GM23338 (cell line): Measurements from ENCODE around the gene CYP2E1. TPM values are rescaled to one million over a fixed set of nuclear protein-coding genes. Genes with fewer than 3 reads are reported as not detected.
A peak's percentile ranks its signal among the peaks of the same experiment; 100 is the strongest.

ENCODE experiments used
- ATAC-seq: fragments of 200-7000 bp; cut with Tn5 transposase; 3 replicates; pipeline ENCODE4 v1.9.1; 2020
- DNase-seq: peaks from one replicate; pipeline ENCODE4 v3.0.0-alpha.2; 2015; ENCODE audit warnings: low spot score
- H2AFZ ChIP-seq: fragments of 200-600 bp; sonication (generic); 2 replicates; pipeline ENCODE4 v1.8.0; 2016; ENCODE audit warnings: antibody characterized with exemption, mild to moderate bottlenecking, moderate library complexity
- H3F3A ChIP-seq: fragments of 200-600 bp; sonication (generic); replicated peaks from 2 replicates; pipeline ENCODE4 v1.8.0; 2017; ENCODE audit warnings: antibody characterized with exemption, mixed run types, low read depth
- H3K27ac ChIP-seq: fragments of 200-600 bp; sonication (generic); 2 replicates; pipeline ENCODE4 v1.6.1; 2016; ENCODE audit warnings: low read depth
- H3K27me3 ChIP-seq: fragments of 200-600 bp; sonication (generic); 2 replicates; pipeline ENCODE4 v1.8.0; 2016; ENCODE audit warnings: mild to moderate bottlenecking, mixed run types, moderate library complexity; ENCODE audit not compliant: insufficient read depth
- H3K36me3 ChIP-seq: fragments of 200-600 bp; sonication (generic); 2 replicates; pipeline ENCODE4 v1.8.0; 2016; ENCODE audit warnings: mild to moderate bottlenecking; ENCODE audit not compliant: insufficient read depth
- H3K4me1 ChIP-seq: fragments of 200-600 bp; sonication (generic); 2 replicates; pipeline ENCODE4 v1.8.0; 2016; ENCODE audit warnings: mild to moderate bottlenecking, moderate library complexity; ENCODE audit not compliant: insufficient read depth
- H3K4me2 ChIP-seq: fragments of 200-600 bp; sonication (generic); 2 replicates; pipeline ENCODE4 v1.7.1; 2017; ENCODE audit warnings: mixed run types
- H3K4me3 ChIP-seq: fragments of 200-600 bp; sonication (generic); 2 replicates; pipeline ENCODE4 v1.6.1; 2016; ENCODE audit warnings: mixed run types
- H3K79me2 ChIP-seq: fragments of 200-600 bp; sonication (generic); replicated peaks from 2 replicates; pipeline ENCODE4 v1.8.0; 2017; ENCODE audit warnings: mild to moderate bottlenecking; ENCODE audit not compliant: insufficient read depth
- H3K9me2 ChIP-seq: fragments of 200-600 bp; sonication (generic); 2 replicates; pipeline ENCODE4 v1.8.0; 2017; ENCODE audit not compliant: insufficient read depth
- H4K20me1 ChIP-seq: fragments of 200-600 bp; sonication (generic); replicated peaks from 2 replicates; pipeline ENCODE4 v1.8.0; 2017; ENCODE audit warnings: mild to moderate bottlenecking; ENCODE audit not compliant: insufficient read depth
- H3K27ac Mint-ChIP-seq: 2 replicates; pipeline ENCODE4 v1.8.0; 2020; ENCODE audit warnings: inconsistent platforms, mild to moderate bottlenecking, moderate library complexity, mixed read lengths
- H3K27me3 Mint-ChIP-seq: 3 replicates; pipeline ENCODE4 v1.8.0; 2022; ENCODE audit warnings: low read depth, mild to moderate bottlenecking, moderate library complexity, mixed read lengths, inconsistent platforms; ENCODE audit not compliant: insufficient read depth, poor library complexity
- H3K36me3 Mint-ChIP-seq: 3 replicates; pipeline ENCODE4 v1.8.0; 2021; ENCODE audit warnings: low read depth, mild to moderate bottlenecking, inconsistent platforms, moderate library complexity, mixed read lengths
- H3K4me1 Mint-ChIP-seq: 3 replicates; pipeline ENCODE4 v1.8.0; 2020; ENCODE audit warnings: mild to moderate bottlenecking, inconsistent platforms, mixed read lengths
- H3K4me3 Mint-ChIP-seq: 3 replicates; pipeline ENCODE4 v1.8.0; 2021; ENCODE audit warnings: moderate library complexity, mild to moderate bottlenecking, inconsistent platforms, mixed read lengths
- H3K9me3 Mint-ChIP-seq: 3 replicates; pipeline ENCODE4 v1.8.0; 2020; ENCODE audit warnings: moderate library complexity, mild to moderate bottlenecking, inconsistent platforms, mixed read lengths
- CREB1 ChIP-seq: fragments of 250-450 bp; sonication (Bioruptor Pico); IDR thresholded peaks from 2 replicates; pipeline ENCODE4 v1.5.0; 2020; ENCODE audit warnings: low read depth, mild to moderate bottlenecking, moderate library complexity
- ETS1 ChIP-seq: IDR thresholded peaks from 2 replicates; pipeline ENCODE4 v1.6.1; 2016; ENCODE audit warnings: antibody characterized with exemption
- EZH2phosphoT487 ChIP-seq: fragments of 200-600 bp; sonication (generic); IDR thresholded peaks from one replicate; pipeline ENCODE4 v1.8.1; 2018; ENCODE audit warnings: antibody characterized with exemption; ENCODE audit not compliant: unreplicated experiment
- JUNB ChIP-seq: IDR thresholded peaks from one replicate; pipeline ENCODE4 v1.6.1; 2016; ENCODE audit warnings: antibody characterized with exemption; ENCODE audit not compliant: unreplicated experiment
- POLR2AphosphoS5 ChIP-seq: IDR thresholded peaks from 2 replicates; pipeline ENCODE4 v1.6.1; 2016; ENCODE audit warnings: antibody characterized with exemption, low read depth
- STAT1 ChIP-seq: IDR thresholded peaks from one replicate; pipeline ENCODE4 v1.6.1; 2016; ENCODE audit warnings: antibody characterized with exemption; ENCODE audit not compliant: unreplicated experiment
- ZNF114 ChIP-seq: fragments of 250-450 bp; sonication (Bioruptor Pico); IDR thresholded peaks from 2 replicates; pipeline ENCODE4 v1.5.0; 2020; ENCODE audit warnings: mild to moderate bottlenecking, moderate library complexity
- ZNF331 ChIP-seq: fragments of 250-450 bp; sonication (Bioruptor Pico); IDR thresholded peaks from 2 replicates; pipeline ENCODE4 v1.5.0; 2020; ENCODE audit warnings: low read depth, mild to moderate bottlenecking, moderate library complexity
- polyA plus RNA-seq: library from polyadenylated mRNA; unstranded; fragments of >200 nt; fragmentation: Nextera tagmentation; extraction: Ambion mirVana; gene quantifications from 2 replicates; pipeline ENCODE4 v1.2.1, GENCODE V29; 2016
- total RNA-seq: library from RNA; depleted of rRNA; stranded (reverse); fragments of >200 nt; shearing (Covaris generic); gene quantifications from 2 replicates; pipeline ENCODE4 v1.2.3, GENCODE V29; 2014
- TF ChIP-seq, protein P1 (sequence below): IDR thresholded peaks from one replicate; pipeline ENCODE4 v1.6.1; 2018; ENCODE audit warnings: antibody characterized with exemption; ENCODE audit not compliant: unreplicated experiment
- TF ChIP-seq, protein P2 (sequence below), 2 experiments: fragments of 200-600 bp in 1 of 2; sonication (generic) in 1 of 2; conservative IDR thresholded peaks; 2 replicates each; pipeline versions ENCODE4 v1.5.1 to v1.6.1; 2016 to 2017; ENCODE audit warnings: antibody characterized with exemption in 2 of 2, low read depth in 2 of 2, mild to moderate bottlenecking in 2 of 2, moderate library complexity in 1 of 2

Gene CYP2E1
- total and polyA plus RNA-seq, 2 experiments from 2014 or later, result 0.97 to 2.2 TPM

- peaks cover 3% of the 10 kb centered on the region; the same call in 2 of the 3 replicates for H3K36me3 Mint-ChIP-seq
- Histone ChIP-seq H3K79me2 (no peaks in the 10 kb centered on the region), H3K4me1 (no peaks in the 10 kb centered on the region; the same call in 1 of the 2 replicates), H3K4me3 (peak overlapping the region; percentile 57), H3K4me2 (peak overlapping the region; percentile 78), H3F3A (no peaks in the 10 kb centered on the region), H2AFZ (peak overlapping the region; percentile 49; the same call in 1 of the 2 replicates), H4K20me1 (no peaks in the 10 kb centered on the region), H3K9me2 (no peaks in the 10 kb centered on the region), H3K27ac (no peak overlapping the region), H3K36me3 (no peaks in the 10 kb centered on the region), H3K27me3 (peaks cover 88% of the 10 kb centered on the region)
- peak overlapping the region; percentile 73 for H3K4me3 Mint-ChIP-seq
- H3K4me1 Mint-ChIP-seq, result peaks cover 7% of the 10 kb centered on the region; the same call in 2 of the 3 replicates
- ATAC-seq (peak; percentile 67), DNase-seq (peak; percentile 52)
- TF ChIP-seq ZNF114 (CRISPR knock-in tag) (no peak), EZH2phosphoT487 (no peak), STAT1 (no peak), JUNB (no peak), POLR2AphosphoS5 (no peak), ETS1 (no peak), CREB1 (CRISPR knock-in tag) (no peak), ZNF331 (CRISPR knock-in tag) (no peak)
- TF ChIP-seq, protein P1, sequence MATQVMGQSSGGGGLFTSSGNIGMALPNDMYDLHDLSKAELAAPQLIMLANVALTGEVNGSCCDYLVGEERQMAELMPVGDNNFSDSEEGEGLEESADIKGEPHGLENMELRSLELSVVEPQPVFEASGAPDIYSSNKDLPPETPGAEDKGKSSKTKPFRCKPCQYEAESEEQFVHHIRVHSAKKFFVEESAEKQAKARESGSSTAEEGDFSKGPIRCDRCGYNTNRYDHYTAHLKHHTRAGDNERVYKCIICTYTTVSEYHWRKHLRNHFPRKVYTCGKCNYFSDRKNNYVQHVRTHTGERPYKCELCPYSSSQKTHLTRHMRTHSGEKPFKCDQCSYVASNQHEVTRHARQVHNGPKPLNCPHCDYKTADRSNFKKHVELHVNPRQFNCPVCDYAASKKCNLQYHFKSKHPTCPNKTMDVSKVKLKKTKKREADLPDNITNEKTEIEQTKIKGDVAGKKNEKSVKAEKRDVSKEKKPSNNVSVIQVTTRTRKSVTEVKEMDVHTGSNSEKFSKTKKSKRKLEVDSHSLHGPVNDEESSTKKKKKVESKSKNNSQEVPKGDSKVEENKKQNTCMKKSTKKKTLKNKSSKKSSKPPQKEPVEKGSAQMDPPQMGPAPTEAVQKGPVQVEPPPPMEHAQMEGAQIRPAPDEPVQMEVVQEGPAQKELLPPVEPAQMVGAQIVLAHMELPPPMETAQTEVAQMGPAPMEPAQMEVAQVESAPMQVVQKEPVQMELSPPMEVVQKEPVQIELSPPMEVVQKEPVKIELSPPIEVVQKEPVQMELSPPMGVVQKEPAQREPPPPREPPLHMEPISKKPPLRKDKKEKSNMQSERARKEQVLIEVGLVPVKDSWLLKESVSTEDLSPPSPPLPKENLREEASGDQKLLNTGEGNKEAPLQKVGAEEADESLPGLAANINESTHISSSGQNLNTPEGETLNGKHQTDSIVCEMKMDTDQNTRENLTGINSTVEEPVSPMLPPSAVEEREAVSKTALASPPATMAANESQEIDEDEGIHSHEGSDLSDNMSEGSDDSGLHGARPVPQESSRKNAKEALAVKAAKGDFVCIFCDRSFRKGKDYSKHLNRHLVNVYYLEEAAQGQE, result no peak
- TF ChIP-seq, protein P2, sequence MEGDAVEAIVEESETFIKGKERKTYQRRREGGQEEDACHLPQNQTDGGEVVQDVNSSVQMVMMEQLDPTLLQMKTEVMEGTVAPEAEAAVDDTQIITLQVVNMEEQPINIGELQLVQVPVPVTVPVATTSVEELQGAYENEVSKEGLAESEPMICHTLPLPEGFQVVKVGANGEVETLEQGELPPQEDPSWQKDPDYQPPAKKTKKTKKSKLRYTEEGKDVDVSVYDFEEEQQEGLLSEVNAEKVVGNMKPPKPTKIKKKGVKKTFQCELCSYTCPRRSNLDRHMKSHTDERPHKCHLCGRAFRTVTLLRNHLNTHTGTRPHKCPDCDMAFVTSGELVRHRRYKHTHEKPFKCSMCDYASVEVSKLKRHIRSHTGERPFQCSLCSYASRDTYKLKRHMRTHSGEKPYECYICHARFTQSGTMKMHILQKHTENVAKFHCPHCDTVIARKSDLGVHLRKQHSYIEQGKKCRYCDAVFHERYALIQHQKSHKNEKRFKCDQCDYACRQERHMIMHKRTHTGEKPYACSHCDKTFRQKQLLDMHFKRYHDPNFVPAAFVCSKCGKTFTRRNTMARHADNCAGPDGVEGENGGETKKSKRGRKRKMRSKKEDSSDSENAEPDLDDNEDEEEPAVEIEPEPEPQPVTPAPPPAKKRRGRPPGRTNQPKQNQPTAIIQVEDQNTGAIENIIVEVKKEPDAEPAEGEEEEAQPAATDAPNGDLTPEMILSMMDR (conservative IDR thresholded peaks at IDR 0.05; ENCODE audit: low read depth in 2 of 2), result no peak
- peaks cover 45% of the 10 kb centered on the region for H3K9me3 Mint-ChIP-seq
- H3K27me3 Mint-ChIP-seq, result peaks cover 78% of the 10 kb centered on the region
- no peak overlapping the region for H3K27ac Mint-ChIP-seq
Measured at GRCh38 chr10:133528845-133529575, 1.8 kb downstream of the CYP2E1 start.
